Measurements from ENCODE around the gene HS6ST3. TPM values are rescaled to one million over a fixed set of nuclear protein-coding genes. Genes with fewer than 3 reads are reported as not detected.
"Not testable (repeated sequence)": the region's sequence is repeated elsewhere in the genome, so short reads cannot be mapped to it uniquely, and the experiment has no call there.

HS6ST3 gene
- total and polyA plus RNA-seq, 2 experiments from 2014 or later = 0.11 TPM; not detected in 1

DNA sequence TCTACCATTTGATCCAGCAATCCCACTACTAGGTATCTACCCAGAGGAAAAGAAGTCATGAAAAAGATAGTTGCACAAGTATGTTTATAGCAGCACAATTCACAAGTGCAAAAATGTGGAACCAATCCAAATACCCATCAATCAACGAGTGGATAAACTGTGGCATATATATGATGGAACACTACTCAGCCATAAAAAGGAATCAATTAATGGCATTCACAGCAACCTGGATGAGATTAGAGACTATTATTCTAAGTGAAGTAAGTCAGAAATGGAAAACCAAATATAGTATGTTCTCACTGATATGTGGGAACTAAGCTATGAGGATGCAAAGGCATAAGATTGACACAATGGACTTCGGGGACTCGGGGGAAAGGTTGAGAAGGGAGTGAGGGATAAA, 38.0 kb upstream of the HS6ST3 start:
- H3K9me2 ChIP-seq (ENCODE audit: insufficient read depth); DNase-seq; in situ Hi-C loops (cut with MboI); H3K27me3 ChIP-seq (replicated peaks; ENCODE audit: insufficient read depth); H3K4me1 ChIP-seq (ENCODE audit: insufficient read depth); H3F3A ChIP-seq (ENCODE audit: insufficient read depth); H2AFZ ChIP-seq; H4K20me1 ChIP-seq (ENCODE audit: insufficient read depth); H3K9me3 ChIP-seq (ENCODE audit: low read depth); H3K36me3 ChIP-seq (ENCODE audit: low read depth); H3K9ac ChIP-seq: not testable (repeated sequence)
- Histone ChIP-seq H3K27ac (0 out of 2 replicates have a peak overlapping the region, but pooled peaks have one; percentile 95), H3K4me2 (ENCODE audit: unreplicated experiment) (peak overlapping the region; percentile 93), H3K4me3 (peak overlapping the region; percentile 98), H3K79me2 (ENCODE audit: insufficient read depth) (peaks cover 62% of the 10 kb centered on the region)
- 76 to 80% methylated on average over 3 of the region's 3 CpGs for WGBS, 2 experiments (ENCODE audit: low coverage in 1 of 2, low lambda C conversion rate in 2 of 2, missing lambda C conversion rate in 2 of 2)

DNA sequence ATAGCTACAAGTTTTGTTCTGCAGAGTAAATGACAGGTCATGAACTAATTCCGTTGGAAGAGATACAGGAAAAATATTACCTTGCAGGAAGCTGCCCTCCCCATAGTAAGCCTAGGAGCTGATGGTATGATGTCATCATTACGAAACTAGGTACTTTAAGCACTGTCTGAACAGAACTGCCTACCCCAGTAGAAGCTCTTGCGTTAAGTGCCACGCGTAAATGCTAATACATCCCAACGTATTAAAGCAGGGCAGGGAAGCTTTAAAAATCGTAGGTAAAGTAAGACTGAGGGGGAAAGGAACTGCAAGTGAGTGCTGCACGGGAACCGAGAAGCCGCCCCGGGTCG, 37.3 kb upstream of the HS6ST3 start:
- peak overlapping the region; percentile 98 for H3K4me3 ChIP-seq
- DNase-seq = peak; percentile 87
- no peaks in the 10 kb centered on the region for H3K27me3 ChIP-seq (replicated peaks; ENCODE audit: insufficient read depth)
- peaks cover 7% of the 10 kb centered on the region; the same call in 1 of the 2 replicates for H3K4me1 ChIP-seq (ENCODE audit: insufficient read depth)
- TF ChIP-seq EZH2phosphoT487 (IDR thresholded peaks at IDR 0.05; ENCODE audit: insufficient read depth, low read depth) = no peak
- no peaks in the 10 kb centered on the region for H3K9me3 ChIP-seq (ENCODE audit: low read depth)
- no peaks in the 10 kb centered on the region for H4K20me1 ChIP-seq (ENCODE audit: insufficient read depth)
- 0 to 2% methylated on average over 12 of the region's 12 CpGs for WGBS, 2 experiments (ENCODE audit: low coverage in 1 of 2, low lambda C conversion rate in 2 of 2, missing lambda C conversion rate in 2 of 2)
- peak overlapping the region; percentile 96 for H3K9ac ChIP-seq
- peaks cover 55% of the 10 kb centered on the region for H3K79me2 ChIP-seq (ENCODE audit: insufficient read depth)
- no peaks in the 10 kb centered on the region for H3K9me2 ChIP-seq (ENCODE audit: insufficient read depth)
- H3K27ac ChIP-seq = peak overlapping the region; percentile 95
- H3K4me2 ChIP-seq (ENCODE audit: unreplicated experiment) = peak overlapping the region; percentile 93
- no peaks in the 10 kb centered on the region for H3K36me3 ChIP-seq (ENCODE audit: low read depth)
- in situ Hi-C loops (cut with MboI) = no loop called here
- H3F3A ChIP-seq (ENCODE audit: insufficient read depth) = no peaks in the 10 kb centered on the region
- H2AFZ ChIP-seq = peak overlapping the region; percentile 98

DNA sequence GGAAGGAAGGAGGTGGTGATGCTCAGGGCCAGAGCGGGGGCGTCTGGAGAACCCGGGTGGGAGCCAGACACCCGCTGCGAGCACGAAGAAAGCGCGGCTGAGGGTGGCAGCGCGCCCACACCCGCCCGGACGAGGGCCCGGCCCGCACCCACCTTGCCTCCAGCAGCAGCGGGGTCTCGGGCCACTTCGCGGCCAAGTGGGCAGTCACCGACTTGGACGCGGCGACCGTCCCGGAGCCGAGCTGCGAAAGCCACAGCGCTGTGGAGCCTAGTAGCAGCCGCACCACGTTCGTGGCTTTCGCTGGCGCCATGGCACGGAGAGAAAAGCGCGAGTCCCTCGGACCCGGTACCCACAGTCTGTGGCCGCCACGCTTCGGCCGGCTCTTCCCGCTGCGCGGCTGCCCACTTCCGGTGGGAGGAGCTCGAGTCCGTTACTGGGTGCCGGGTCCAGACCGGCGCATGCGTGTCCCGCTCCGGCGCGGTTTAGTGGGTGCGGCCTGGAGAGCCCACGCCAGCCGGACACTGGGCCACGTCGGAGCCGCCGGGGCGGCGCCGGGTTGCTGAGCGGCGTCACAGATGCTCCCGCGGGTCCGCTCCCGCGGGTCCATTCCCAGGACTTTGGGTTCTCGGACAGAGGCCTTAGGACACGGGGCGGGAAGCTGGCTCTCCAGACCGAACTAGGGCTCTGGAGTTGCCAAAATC, 36.8 kb upstream of the HS6ST3 start, which contains the start of gene UGGT2:
Gene UGGT2 (minus strand): TSS at position 399 of the 701 bp plus-strand sequence. CDS start 89 bp downstream, at position 310.
- no peaks in the 10 kb centered on the region for H3K36me3 ChIP-seq (ENCODE audit: low read depth)
- H3K4me3 ChIP-seq = peak within 1 kb of the TSS; percentile 98
- H3K27me3 ChIP-seq (replicated peaks; ENCODE audit: insufficient read depth) = no peaks in the 10 kb centered on the region
- TF ChIP-seq EZH2phosphoT487 (IDR thresholded peaks at IDR 0.05; ENCODE audit: insufficient read depth, low read depth) = no peak
- no peak for TF ChIP-seq EZH2 (IDR thresholded peaks at IDR 0.05; ENCODE audit: insufficient read depth, poor library complexity, severe bottlenecking)
- no peaks in the 10 kb centered on the region for H4K20me1 ChIP-seq (ENCODE audit: insufficient read depth)
- H3K27ac ChIP-seq = peak within 1 kb of the TSS; percentile 95
- no peaks in the 10 kb centered on the region for H3K9me2 ChIP-seq (ENCODE audit: insufficient read depth)
- peaks cover 50% of the 10 kb centered on the region for H3K79me2 ChIP-seq (ENCODE audit: insufficient read depth)
- peak within 1 kb of the TSS; percentile 98 for H2AFZ ChIP-seq
- 0 to 1% methylated on average over 52 to 70 of the region's 77 CpGs for whole genome bisulfite sequencing, 2 experiments (ENCODE audit: low coverage in 1 of 2, low lambda C conversion rate in 2 of 2, missing lambda C conversion rate in 2 of 2)
- H3K4me1 ChIP-seq (ENCODE audit: insufficient read depth) = peaks cover 7% of the 10 kb centered on the region; the same call in 1 of the 2 replicates
- H3K4me2 ChIP-seq (ENCODE audit: unreplicated experiment) = peak within 1 kb of the TSS; percentile 95
- H3F3A ChIP-seq (ENCODE audit: insufficient read depth) = no peaks in the 10 kb centered on the region
- no peaks in the 10 kb centered on the region for H3K9me3 ChIP-seq (ENCODE audit: low read depth)
- peak within 1 kb of the TSS; percentile 96 for H3K9ac ChIP-seq
- in situ Hi-C loops (cut with MboI) = no loop called here
- DNase-seq = peak; percentile 98

GRCh38 chr13:96065849-96066248, 24.1 kb upstream of the HS6ST3 start:
- Histone ChIP-seq H3K27me3 (replicated peaks; ENCODE audit: insufficient read depth) (no peaks in the 10 kb centered on the region), H2AFZ (no peak overlapping the region), H3K79me2 (ENCODE audit: insufficient read depth) (no peaks in the 10 kb centered on the region), H4K20me1 (ENCODE audit: insufficient read depth) (no peaks in the 10 kb centered on the region), H3K9me2 (ENCODE audit: insufficient read depth) (no peaks in the 10 kb centered on the region), H3K4me3 (no peak overlapping the region), H3K4me2 (ENCODE audit: unreplicated experiment) (no peak overlapping the region), H3K36me3 (ENCODE audit: low read depth) (no peaks in the 10 kb centered on the region), H3K9ac (no peak overlapping the region), H3K4me1 (ENCODE audit: insufficient read depth) (no peaks in the 10 kb centered on the region), H3K27ac (no peak overlapping the region), H3K9me3 (ENCODE audit: low read depth) (no peaks in the 10 kb centered on the region), H3F3A (ENCODE audit: insufficient read depth) (no peaks in the 10 kb centered on the region)
- in situ Hi-C loops (cut with MboI) = no loop called here
- no peak for DNase-seq
- 64 to 66% methylated on average over 2 of the region's 2 CpGs for WGBS, 2 experiments (ENCODE audit: low coverage in 1 of 2, low lambda C conversion rate in 2 of 2, missing lambda C conversion rate in 2 of 2)
- TF ChIP-seq EZH2phosphoT487 (IDR thresholded peaks at IDR 0.05; ENCODE audit: insufficient read depth, low read depth) (no peak), EZH2 (IDR thresholded peaks at IDR 0.05; ENCODE audit: insufficient read depth, poor library complexity, severe bottlenecking) (no peak)

Data from GM23248 (cell line).